Astrocyte (in vitro differentiated cells and primary cell): ENCODE results near the gene GMCL2. TPM values are rescaled to one million over a fixed set of nuclear protein-coding genes. Genes with fewer than 3 reads are reported as not detected.

Experiments used
- DNase-seq: peaks from one replicate; pipeline ENCODE4 v3.0.0-alpha.2; 2010; ENCODE audit warnings: low read depth
- FAIRE-seq: peaks from 2 replicates; lab custom pipeline; 2011; peaks lifted over from hg19 to GRCh38; lab: Jason Lieb, UNC
- H2AFZ ChIP-seq: 2 replicates; pipeline ENCODE4 v1.6.0; 2012; ENCODE audit warnings: low read depth, low read length, inconsistent platforms
- H3K27ac ChIP-seq: 2 replicates; pipeline ENCODE4 v1.5.1; 2011; ENCODE audit warnings: low read depth, low read length, inconsistent platforms
- H3K27me3 ChIP-seq: 2 replicates; pipeline ENCODE4 v1.6.0; 2011; ENCODE audit warnings: low read length, inconsistent platforms; ENCODE audit not compliant: insufficient read depth
- H3K36me3 ChIP-seq: 2 replicates; pipeline ENCODE4 v1.5.1; 2011; ENCODE audit warnings: low read length, inconsistent platforms; ENCODE audit not compliant: insufficient read depth
- H3K4me1 ChIP-seq: 2 replicates; pipeline ENCODE4 v1.5.1; 2011; ENCODE audit warnings: low read length, inconsistent platforms; ENCODE audit not compliant: insufficient read depth
- H3K4me2 ChIP-seq: 2 replicates; pipeline ENCODE4 v1.6.0; 2012; ENCODE audit warnings: low read length, inconsistent platforms
- H3K4me3 ChIP-seq: 2 replicates; pipeline ENCODE4 v1.5.1; 2011; ENCODE audit warnings: low read depth, mild to moderate bottlenecking, low read length, inconsistent platforms; ENCODE audit not compliant: insufficient read depth
- H3K79me2 ChIP-seq: 2 replicates; pipeline ENCODE4 v1.6.0; 2012; ENCODE audit warnings: mild to moderate bottlenecking, low read length, inconsistent platforms; ENCODE audit not compliant: insufficient read depth
- H3K9ac ChIP-seq: 2 replicates; pipeline ENCODE4 v1.6.0; 2012; ENCODE audit warnings: mild to moderate bottlenecking, low read length, inconsistent platforms
- H3K9me3 ChIP-seq: 2 replicates; pipeline ENCODE4 v1.5.1; 2012; ENCODE audit warnings: low read depth, mild to moderate bottlenecking, low read length, inconsistent platforms; ENCODE audit not compliant: insufficient read depth
- H4K20me1 ChIP-seq: 2 replicates; pipeline ENCODE4 v1.6.0; 2012; ENCODE audit warnings: low read length, inconsistent platforms; ENCODE audit not compliant: insufficient read depth
- H3K27ac Mint-ChIP-seq: one replicate; pipeline ENCODE4 v1.8.0; 2021; ENCODE audit warnings: mild to moderate bottlenecking, mixed read lengths; ENCODE audit not compliant: unreplicated experiment
- H3K27me3 Mint-ChIP-seq: one replicate; pipeline ENCODE4 v1.8.0; 2021; ENCODE audit warnings: low read depth, mixed read lengths; ENCODE audit not compliant: unreplicated experiment
- H3K36me3 Mint-ChIP-seq: one replicate; pipeline ENCODE4 v1.8.0; 2021; ENCODE audit warnings: low read depth, mixed read lengths; ENCODE audit not compliant: unreplicated experiment
- H3K4me1 Mint-ChIP-seq: one replicate; pipeline ENCODE4 v1.8.0; 2021; ENCODE audit warnings: low read depth, mixed read lengths; ENCODE audit not compliant: unreplicated experiment
- H3K4me3 Mint-ChIP-seq: one replicate; pipeline ENCODE4 v1.8.0; 2021; ENCODE audit warnings: mild to moderate bottlenecking, moderate library complexity, mixed read lengths; ENCODE audit not compliant: unreplicated experiment
- H3K9me3 Mint-ChIP-seq: one replicate; pipeline ENCODE4 v1.8.0; 2021; ENCODE audit warnings: mild to moderate bottlenecking, mixed read lengths; ENCODE audit not compliant: unreplicated experiment
- CTCF ChIP-seq: IDR thresholded peaks from 2 replicates; pipeline ENCODE4 v1.5.1; 2011; ENCODE audit warnings: low read depth, mild to moderate bottlenecking, inconsistent platforms, low read length, moderate library complexity; ENCODE audit not compliant: insufficient read depth
- EZH2 ChIP-seq: IDR thresholded peaks from 2 replicates; pipeline ENCODE4 v1.6.1; 2012; ENCODE audit warnings: mild to moderate bottlenecking, low read length, inconsistent platforms; ENCODE audit not compliant: insufficient read depth
- total RNA-seq: library from RNA; stranded (reverse); gene quantifications from 2 replicates; pipeline ENCODE4 v1.2.1, GENCODE V29; 2021

Gene GMCL2
- total RNA-seq, 1 donor from 2014 or later: not detected

GRCh38 chr5:178196281-178196812 lies 9.2 kb upstream of the GMCL2 start:
- H3K27ac Mint-ChIP-seq: no peak overlapping the region
- no peak for FAIRE-seq
- Histone ChIP-seq H3K36me3 (no peaks in the 10 kb centered on the region), H3K9ac (no peak overlapping the region), H3K9me3 (no peaks in the 10 kb centered on the region), H3K4me3 (no peak overlapping the region), H3K27ac (no peak overlapping the region), H4K20me1 (no peaks in the 10 kb centered on the region), H3K4me1 (no peaks in the 10 kb centered on the region), H3K79me2 (no peaks in the 10 kb centered on the region), H2AFZ (no peak overlapping the region), H3K4me2 (no peak overlapping the region), H3K27me3 (peaks cover 5% of the 10 kb centered on the region)
- no peak overlapping the region for H3K4me3 Mint-ChIP-seq
- H3K36me3 Mint-ChIP-seq: no peaks in the 10 kb centered on the region
- H3K9me3 Mint-ChIP-seq: peaks cover 11% of the 10 kb centered on the region
- TF ChIP-seq CTCF (no peak), EZH2 (no peak)
- H3K4me1 Mint-ChIP-seq: no peaks in the 10 kb centered on the region
- H3K27me3 Mint-ChIP-seq: peaks cover 19% of the 10 kb centered on the region
- no peak for DNase-seq

- Histone ChIP-seq H3K4me2 (no peak overlapping the region), H3K4me3 (no peak overlapping the region), H3K36me3 (no peaks in the 10 kb centered on the region), H3K9me3 (no peaks in the 10 kb centered on the region), H3K9ac (no peak overlapping the region), H3K4me1 (no peaks in the 10 kb centered on the region), H2AFZ (no peak overlapping the region), H4K20me1 (no peaks in the 10 kb centered on the region), H3K27me3 (peaks cover 5% of the 10 kb centered on the region), H3K79me2 (no peaks in the 10 kb centered on the region), H3K27ac (no peak overlapping the region)
- no peak for DNase-seq
- no peak for FAIRE-seq
- Mint-ChIP-seq H3K4me1 (no peaks in the 10 kb centered on the region), H3K27ac (no peak overlapping the region), H3K27me3 (peaks cover 19% of the 10 kb centered on the region), H3K36me3 (no peaks in the 10 kb centered on the region), H3K9me3 (peaks cover 11% of the 10 kb centered on the region), H3K4me3 (no peak overlapping the region)
- TF ChIP-seq EZH2 (no peak), CTCF (no peak)
These were observed 6.9 kb upstream of the GMCL2 start for GRCh38 chr5:178194026-178194425.

GRCh38 chr5:178193251-178193809 lies 6.2 kb upstream of the GMCL2 start:
- no peaks in the 10 kb centered on the region for H3K36me3 ChIP-seq
- H3K4me3 ChIP-seq: no peak overlapping the region
- no peaks in the 10 kb centered on the region for H3K4me1 ChIP-seq
- H3K27me3 Mint-ChIP-seq: peaks cover 17% of the 10 kb centered on the region
- H3K36me3 Mint-ChIP-seq: no peaks in the 10 kb centered on the region
- no peak overlapping the region for H3K4me2 ChIP-seq
- H3K9me3 Mint-ChIP-seq: peaks cover 11% of the 10 kb centered on the region
- no peak overlapping the region for H3K27ac Mint-ChIP-seq
- FAIRE-seq (no peak), DNase-seq (no peak)
- no peak overlapping the region for H3K27ac ChIP-seq
- no peaks in the 10 kb centered on the region for H3K4me1 Mint-ChIP-seq
- no peaks in the 10 kb centered on the region for H3K9me3 ChIP-seq
- no peaks in the 10 kb centered on the region for H4K20me1 ChIP-seq
- TF ChIP-seq EZH2: no peak
- no peak for TF ChIP-seq CTCF
- H2AFZ ChIP-seq: no peak overlapping the region
- no peak overlapping the region for H3K9ac ChIP-seq
- H3K27me3 ChIP-seq: peaks cover 5% of the 10 kb centered on the region
- H3K4me3 Mint-ChIP-seq: no peak overlapping the region
- no peaks in the 10 kb centered on the region for H3K79me2 ChIP-seq
